ENCODE measurements around the gene EEF1A1. TPM values are rescaled to one million over a fixed set of nuclear protein-coding genes. Genes with fewer than 3 reads are reported as not detected.
"Not testable (repeated sequence)": the region's sequence is repeated elsewhere in the genome, so short reads cannot be mapped to it uniquely, and the experiment has no call there.

EEF1A1 gene
- total RNA-seq, 1 donor from 2014 or later, result 25,587 TPM

DNA sequence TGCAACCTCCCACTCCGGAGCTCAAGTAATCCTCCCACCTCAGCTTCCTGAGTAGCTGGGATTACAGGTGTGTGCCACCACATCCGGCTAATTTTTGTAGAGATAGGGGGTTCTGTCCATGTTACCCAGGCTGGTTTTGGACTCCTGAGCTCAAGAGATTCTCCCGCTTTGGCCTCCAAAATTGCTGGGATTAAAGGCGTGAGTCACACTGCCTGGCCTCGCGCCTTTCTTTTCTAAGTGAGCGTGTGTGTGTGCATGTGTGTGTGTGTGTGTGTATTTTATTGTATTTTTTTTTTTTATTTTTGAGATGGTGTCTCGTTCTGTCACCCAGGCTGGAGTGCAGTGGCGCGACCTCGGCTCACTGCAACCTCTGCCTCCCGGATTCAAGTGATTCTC, 38.6 kb upstream of the EEF1A1 start:
- H3K27me3 ChIP-seq (ENCODE audit: control insufficient read depth in 3 of 3, insufficient read depth in 3 of 3, low read length in 3 of 3); H3K27ac ChIP-seq (ENCODE audit: low read depth, low read length); H3K36me3 ChIP-seq (ENCODE audit: control insufficient read depth in 3 of 3, insufficient read depth in 3 of 3, low read length in 3 of 3); H3K4me1 ChIP-seq (ENCODE audit: control insufficient read depth in 3 of 3, insufficient read depth in 3 of 3, low read length in 3 of 3); H3K9ac ChIP-seq (ENCODE audit: low read depth in 1 of 3, low read length in 3 of 3); H3K4me3 ChIP-seq (ENCODE audit: low read length in 3 of 3); H3K9me3 ChIP-seq (ENCODE audit: control insufficient read depth in 3 of 3, low read length in 3 of 3): not testable (repeated sequence)

DNA sequence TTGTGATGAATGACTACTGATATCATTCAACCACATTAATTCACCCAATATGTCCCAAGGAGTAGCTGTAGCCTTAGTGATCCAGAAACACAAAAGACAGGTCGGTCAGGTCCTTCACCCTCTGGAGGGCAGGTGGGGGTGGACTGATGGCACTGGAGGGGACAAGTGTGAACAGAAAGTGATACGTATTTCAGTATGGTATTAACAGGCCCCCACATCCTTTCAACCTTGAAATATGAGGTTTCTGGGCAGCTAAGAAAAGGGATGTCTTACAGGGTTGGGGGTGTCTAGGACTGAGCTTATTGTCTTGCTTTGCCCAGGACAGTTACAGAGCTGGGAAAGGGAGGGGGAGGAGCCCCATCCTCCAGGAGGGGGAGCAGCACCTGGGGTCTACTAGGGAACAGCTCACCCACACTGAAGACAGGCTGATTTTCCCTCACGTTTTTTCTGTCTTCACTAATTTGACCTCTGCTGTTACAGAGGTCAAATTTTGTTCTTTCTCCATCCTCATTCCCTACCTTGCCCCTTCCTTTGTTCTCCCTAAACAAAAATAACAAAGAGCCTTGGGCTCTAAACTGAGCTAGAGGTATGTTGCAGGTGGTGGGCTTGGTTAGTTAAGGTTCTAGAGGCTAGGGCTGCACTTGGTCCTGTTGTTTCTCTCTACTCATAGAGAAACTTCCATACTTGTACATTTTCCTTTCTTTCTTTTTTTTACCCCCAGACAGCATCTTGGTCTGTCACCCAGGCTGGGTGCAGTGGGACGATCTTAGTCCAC, 38.0 kb upstream of the EEF1A1 start:
- Histone ChIP-seq H3K27ac (ENCODE audit: low read depth, low read length) (no peak overlapping the region), H3K9ac (ENCODE audit: low read depth in 1 of 3, low read length in 3 of 3) (no peak overlapping the region), H3K9me3 (ENCODE audit: control insufficient read depth in 3 of 3, low read length in 3 of 3) (no peaks in the 10 kb centered on the region), H3K4me3 (ENCODE audit: low read length in 3 of 3) (no peak overlapping the region), H3K27me3 (ENCODE audit: control insufficient read depth in 3 of 3, insufficient read depth in 3 of 3, low read length in 3 of 3) (peaks cover 0 to 5% (median 0%) of the 10 kb centered on the region in 3 donors), H3K36me3 (ENCODE audit: control insufficient read depth in 3 of 3, insufficient read depth in 3 of 3, low read length in 3 of 3) (no peaks in the 10 kb centered on the region), H3K4me1 (ENCODE audit: control insufficient read depth in 3 of 3, insufficient read depth in 3 of 3, low read length in 3 of 3) (no peaks in the 10 kb centered on the region)

- Histone ChIP-seq H3K4me3 (ENCODE audit: low read length in 3 of 3) (no peak overlapping the region), H3K9me3 (ENCODE audit: control insufficient read depth in 3 of 3, low read length in 3 of 3) (no peaks in the 10 kb centered on the region), H3K9ac (ENCODE audit: low read depth in 1 of 3, low read length in 3 of 3) (no peak overlapping the region), H3K4me1 (ENCODE audit: control insufficient read depth in 3 of 3, insufficient read depth in 3 of 3, low read length in 3 of 3) (no peaks in the 10 kb centered on the region), H3K27me3 (ENCODE audit: control insufficient read depth in 3 of 3, insufficient read depth in 3 of 3, low read length in 3 of 3) (peaks cover 0 to 5% (median 0%) of the 10 kb centered on the region in 3 donors), H3K27ac (ENCODE audit: low read depth, low read length) (no peak overlapping the region), H3K36me3 (ENCODE audit: control insufficient read depth in 3 of 3, insufficient read depth in 3 of 3, low read length in 3 of 3) (no peaks in the 10 kb centered on the region)
Observed at GRCh38 chr6:73556836-73557235, 36.0 kb upstream of the EEF1A1 start.

DNA sequence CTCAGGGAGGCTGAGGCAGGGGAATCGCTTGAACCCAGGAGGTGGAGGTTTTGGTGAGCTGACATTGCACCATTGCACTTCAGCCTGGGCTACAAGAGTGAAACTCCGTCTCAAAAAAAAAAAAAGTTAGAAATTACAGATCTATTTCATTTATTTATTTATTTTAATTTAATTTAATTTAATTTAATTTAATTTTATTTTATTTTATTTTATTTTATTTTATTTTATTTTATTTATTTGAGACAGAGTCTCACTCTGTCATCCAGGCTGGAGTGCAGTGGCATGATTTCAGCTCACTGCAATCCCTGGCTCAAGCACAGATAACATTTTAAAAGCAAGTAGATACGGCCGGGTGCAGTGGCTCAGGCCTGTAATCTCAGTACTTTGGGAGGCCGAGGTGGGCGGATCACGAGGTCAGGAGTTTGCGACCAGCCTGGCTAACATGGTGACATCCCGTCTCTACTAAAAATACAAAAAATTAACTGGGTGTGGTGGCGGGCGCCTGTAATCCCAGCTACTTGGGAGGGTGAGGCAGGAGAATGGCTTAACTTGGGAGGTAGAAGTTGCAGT, 34.6 kb upstream of the EEF1A1 start:
- not testable (repeated sequence) for H3K36me3 ChIP-seq (ENCODE audit: control insufficient read depth in 3 of 3, insufficient read depth in 3 of 3, low read length in 3 of 3); H3K27me3 ChIP-seq (ENCODE audit: control insufficient read depth in 3 of 3, insufficient read depth in 3 of 3, low read length in 3 of 3); H3K27ac ChIP-seq (ENCODE audit: low read depth, low read length); H3K4me1 ChIP-seq (ENCODE audit: control insufficient read depth in 3 of 3, insufficient read depth in 3 of 3, low read length in 3 of 3); H3K9ac ChIP-seq (ENCODE audit: low read depth in 1 of 3, low read length in 3 of 3); H3K9me3 ChIP-seq (ENCODE audit: control insufficient read depth in 3 of 3, low read length in 3 of 3); H3K4me3 ChIP-seq (ENCODE audit: low read length in 3 of 3)

DNA sequence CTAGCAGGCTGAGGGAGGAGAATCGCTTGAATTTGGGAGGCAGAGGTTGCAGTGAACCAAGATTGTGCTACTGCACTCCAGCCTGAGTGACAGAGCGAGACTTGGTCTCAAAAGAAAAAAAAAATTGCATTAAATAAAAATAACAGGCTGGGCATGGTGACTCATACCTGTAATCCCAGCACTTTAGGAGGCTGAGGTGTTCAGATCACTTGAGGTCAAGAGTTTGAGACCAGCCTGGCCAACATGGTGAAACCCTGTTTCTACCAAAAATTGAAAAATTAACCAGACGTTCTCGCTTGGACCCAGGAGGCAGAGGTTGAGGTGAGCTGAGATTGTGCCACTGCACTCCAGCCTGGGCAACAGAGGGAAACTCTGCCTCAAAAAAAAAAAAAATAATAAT, 30.3 kb upstream of the EEF1A1 start:
- not testable (repeated sequence) for H3K27me3 ChIP-seq (ENCODE audit: control insufficient read depth in 3 of 3, insufficient read depth in 3 of 3, low read length in 3 of 3); H3K4me3 ChIP-seq (ENCODE audit: low read length in 3 of 3); H3K9ac ChIP-seq (ENCODE audit: low read depth in 1 of 3, low read length in 3 of 3); H3K36me3 ChIP-seq (ENCODE audit: control insufficient read depth in 3 of 3, insufficient read depth in 3 of 3, low read length in 3 of 3); H3K4me1 ChIP-seq (ENCODE audit: control insufficient read depth in 3 of 3, insufficient read depth in 3 of 3, low read length in 3 of 3); H3K9me3 ChIP-seq (ENCODE audit: control insufficient read depth in 3 of 3, low read length in 3 of 3); H3K27ac ChIP-seq (ENCODE audit: low read depth, low read length)

- no peak overlapping the region for H3K9ac ChIP-seq (ENCODE audit: low read depth in 1 of 3, low read length in 3 of 3)
- H3K36me3 ChIP-seq (ENCODE audit: control insufficient read depth in 3 of 3, insufficient read depth in 3 of 3, low read length in 3 of 3), result no peaks in the 10 kb centered on the region
- no peak overlapping the region for H3K4me3 ChIP-seq (ENCODE audit: low read length in 3 of 3)
- H3K27ac ChIP-seq (ENCODE audit: low read depth, low read length), result no peak overlapping the region
- H3K4me1 ChIP-seq (ENCODE audit: control insufficient read depth in 3 of 3, insufficient read depth in 3 of 3, low read length in 3 of 3), result no peaks in the 10 kb centered on the region
- H3K27me3 ChIP-seq (ENCODE audit: control insufficient read depth in 3 of 3, insufficient read depth in 3 of 3, low read length in 3 of 3), result no peaks in the 10 kb centered on the region
- H3K9me3 ChIP-seq (ENCODE audit: control insufficient read depth in 3 of 3, low read length in 3 of 3), result no peaks in the 10 kb centered on the region
Observed at GRCh38 chr6:73548458-73549446, 27.9 kb upstream of the EEF1A1 start.

DNA sequence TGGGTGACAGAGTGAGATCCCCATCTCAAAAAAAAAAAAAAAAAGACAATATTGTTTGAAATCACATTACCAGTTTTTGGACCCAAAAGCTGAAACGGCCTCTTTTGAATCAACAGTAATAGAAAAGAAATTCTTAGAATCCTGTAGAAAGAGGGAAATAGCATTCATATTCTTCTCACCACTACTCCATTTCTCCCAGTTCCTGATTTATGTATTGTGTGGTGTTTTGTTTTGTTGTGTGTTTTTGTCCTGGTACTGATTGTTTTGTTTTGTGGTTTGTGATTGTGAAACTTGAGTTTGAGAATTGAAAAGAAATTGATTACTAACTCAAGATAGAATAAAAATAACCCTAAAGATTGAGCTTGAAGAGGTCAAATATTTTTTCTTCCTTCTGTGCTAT, 26.2 kb upstream of the EEF1A1 start:
- Histone ChIP-seq H3K4me3 (ENCODE audit: low read length in 3 of 3) (no peak overlapping the region), H3K36me3 (ENCODE audit: control insufficient read depth in 3 of 3, insufficient read depth in 3 of 3, low read length in 3 of 3) (no peaks in the 10 kb centered on the region), H3K9ac (ENCODE audit: low read depth in 1 of 3, low read length in 3 of 3) (no peak overlapping the region), H3K27me3 (ENCODE audit: control insufficient read depth in 3 of 3, insufficient read depth in 3 of 3, low read length in 3 of 3) (no peaks in the 10 kb centered on the region), H3K9me3 (ENCODE audit: control insufficient read depth in 3 of 3, low read length in 3 of 3) (no peaks in the 10 kb centered on the region), H3K27ac (ENCODE audit: low read depth, low read length) (no peak overlapping the region), H3K4me1 (ENCODE audit: control insufficient read depth in 3 of 3, insufficient read depth in 3 of 3, low read length in 3 of 3) (no peaks in the 10 kb centered on the region)

GRCh38 chr6:73542891-73543290, 22.1 kb upstream of the EEF1A1 start:
- Histone ChIP-seq H3K27ac (ENCODE audit: low read depth, low read length) (no peak overlapping the region), H3K4me1 (ENCODE audit: control insufficient read depth in 3 of 3, insufficient read depth in 3 of 3, low read length in 3 of 3) (no peaks in the 10 kb centered on the region), H3K9me3 (ENCODE audit: control insufficient read depth in 3 of 3, low read length in 3 of 3) (no peaks in the 10 kb centered on the region), H3K9ac (ENCODE audit: low read depth in 1 of 3, low read length in 3 of 3) (no peak overlapping the region), H3K27me3 (ENCODE audit: control insufficient read depth in 3 of 3, insufficient read depth in 3 of 3, low read length in 3 of 3) (no peaks in the 10 kb centered on the region), H3K4me3 (ENCODE audit: low read length in 3 of 3) (no peak overlapping the region), H3K36me3 (ENCODE audit: control insufficient read depth in 3 of 3, insufficient read depth in 3 of 3, low read length in 3 of 3) (no peaks in the 10 kb centered on the region)

DNA sequence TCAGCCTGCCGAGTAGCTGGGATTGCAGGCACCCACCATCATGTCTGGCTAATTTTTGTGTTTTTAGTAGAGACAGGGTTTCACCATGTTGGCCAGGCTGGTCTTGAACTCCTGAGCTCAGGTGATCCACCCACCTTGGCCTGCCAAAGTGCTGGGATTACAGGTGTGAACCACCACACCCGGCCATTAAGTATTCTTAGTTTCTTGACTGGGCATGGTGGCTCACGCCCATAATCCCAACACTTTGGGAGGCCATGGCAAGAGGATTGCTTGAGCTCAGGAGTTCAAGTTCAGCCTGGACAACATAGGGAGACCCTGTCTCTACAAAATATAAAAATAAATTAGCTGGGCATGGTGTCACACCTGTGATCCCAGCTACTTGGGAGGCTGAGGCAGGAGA, 21.6 kb upstream of the EEF1A1 start:
- H3K36me3 ChIP-seq (ENCODE audit: control insufficient read depth in 3 of 3, insufficient read depth in 3 of 3, low read length in 3 of 3); H3K9ac ChIP-seq (ENCODE audit: low read depth in 1 of 3, low read length in 3 of 3); H3K27ac ChIP-seq (ENCODE audit: low read depth, low read length); H3K27me3 ChIP-seq (ENCODE audit: control insufficient read depth in 3 of 3, insufficient read depth in 3 of 3, low read length in 3 of 3); H3K9me3 ChIP-seq (ENCODE audit: control insufficient read depth in 3 of 3, low read length in 3 of 3); H3K4me1 ChIP-seq (ENCODE audit: control insufficient read depth in 3 of 3, insufficient read depth in 3 of 3, low read length in 3 of 3); H3K4me3 ChIP-seq (ENCODE audit: low read length in 3 of 3): not testable (repeated sequence)
